Measurements from ENCODE around the gene POU4F1.

The POU4F1 gene

DNA sequence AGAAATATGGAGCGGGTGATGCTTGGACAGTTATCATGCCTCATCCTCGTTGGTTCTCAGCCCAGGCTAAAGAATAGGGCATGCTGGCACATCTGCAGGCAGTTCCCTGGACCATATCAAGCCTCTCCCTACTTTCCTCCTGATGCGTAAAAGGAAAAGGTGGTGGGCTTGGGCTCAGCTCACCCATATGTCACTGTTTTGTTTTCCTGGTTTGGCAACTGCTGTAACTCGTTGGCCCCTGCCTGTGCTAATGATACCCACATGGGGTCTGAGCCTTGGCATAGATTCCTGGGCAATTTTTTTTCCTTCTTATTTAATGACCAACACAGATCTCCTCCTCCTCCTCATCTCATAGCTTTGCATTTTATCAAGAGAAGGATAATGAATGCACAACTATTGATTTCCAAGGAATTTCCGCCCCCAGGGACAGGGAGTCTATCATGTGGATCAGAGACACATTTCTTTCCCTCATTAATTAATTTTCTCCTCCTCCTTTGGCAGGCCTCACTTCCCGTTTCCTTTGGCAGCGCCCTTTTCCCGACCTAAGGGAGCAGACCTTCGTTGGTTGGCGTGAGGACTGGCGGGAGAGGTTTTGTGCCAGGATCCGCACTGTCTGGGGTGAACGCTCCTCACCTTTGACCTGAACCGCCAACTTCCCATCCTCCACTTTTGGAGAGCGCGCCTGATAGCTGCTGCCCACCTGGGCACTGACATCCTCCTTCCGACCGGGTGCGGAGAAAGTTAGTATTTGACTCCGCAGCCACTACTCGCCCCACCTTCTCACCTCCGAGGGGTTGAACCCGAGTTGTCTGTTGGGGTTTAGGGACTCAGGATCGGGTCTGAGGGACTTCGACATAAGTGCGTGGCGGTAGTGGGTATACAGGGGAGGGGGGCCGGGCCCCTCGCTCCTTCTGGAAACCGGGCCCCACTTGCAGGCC, 3.4 kb upstream of the POU4F1 start:
- DNase-seq: no peak

DNA sequence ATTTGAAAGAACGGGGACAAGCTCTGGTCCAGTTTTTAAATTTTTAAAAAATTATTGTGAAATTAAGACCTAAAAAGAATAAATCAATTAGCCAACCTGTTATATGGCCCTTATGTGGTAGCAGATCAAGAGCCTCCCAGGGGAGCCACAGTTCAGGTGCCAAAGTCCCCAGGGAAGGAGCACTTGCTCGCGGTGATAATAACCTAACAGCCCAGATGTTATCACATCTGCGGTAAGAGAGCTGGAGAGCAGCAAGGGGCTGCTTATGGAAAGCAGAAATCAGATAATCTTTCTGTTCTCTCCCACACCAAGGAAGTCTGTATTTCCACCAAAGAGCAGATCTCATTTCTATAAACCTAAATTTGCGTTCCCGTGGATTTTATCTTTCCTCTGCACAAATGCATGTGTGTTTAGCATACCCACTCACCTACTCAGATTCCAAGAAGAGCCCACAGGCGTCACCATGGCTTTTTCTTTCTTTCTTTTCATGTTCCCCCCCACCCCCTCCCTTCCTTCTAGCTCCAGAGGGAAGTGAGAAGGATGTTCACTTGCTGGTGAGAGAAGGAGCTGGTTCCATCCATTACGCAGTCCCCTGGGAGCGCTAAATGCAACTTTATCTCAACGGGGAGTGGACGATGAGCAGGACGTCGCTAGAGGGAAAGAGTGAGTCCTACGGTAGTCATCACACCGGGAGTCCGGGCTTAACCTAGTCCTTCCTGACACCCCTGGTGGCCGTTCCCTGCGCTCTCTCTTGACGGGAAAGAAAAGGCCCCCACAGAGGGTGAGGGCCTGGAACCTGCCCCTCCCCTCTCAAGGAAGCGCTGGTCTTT, 1.6 kb upstream of the POU4F1 start:
- DNase-seq: no peak

DNA sequence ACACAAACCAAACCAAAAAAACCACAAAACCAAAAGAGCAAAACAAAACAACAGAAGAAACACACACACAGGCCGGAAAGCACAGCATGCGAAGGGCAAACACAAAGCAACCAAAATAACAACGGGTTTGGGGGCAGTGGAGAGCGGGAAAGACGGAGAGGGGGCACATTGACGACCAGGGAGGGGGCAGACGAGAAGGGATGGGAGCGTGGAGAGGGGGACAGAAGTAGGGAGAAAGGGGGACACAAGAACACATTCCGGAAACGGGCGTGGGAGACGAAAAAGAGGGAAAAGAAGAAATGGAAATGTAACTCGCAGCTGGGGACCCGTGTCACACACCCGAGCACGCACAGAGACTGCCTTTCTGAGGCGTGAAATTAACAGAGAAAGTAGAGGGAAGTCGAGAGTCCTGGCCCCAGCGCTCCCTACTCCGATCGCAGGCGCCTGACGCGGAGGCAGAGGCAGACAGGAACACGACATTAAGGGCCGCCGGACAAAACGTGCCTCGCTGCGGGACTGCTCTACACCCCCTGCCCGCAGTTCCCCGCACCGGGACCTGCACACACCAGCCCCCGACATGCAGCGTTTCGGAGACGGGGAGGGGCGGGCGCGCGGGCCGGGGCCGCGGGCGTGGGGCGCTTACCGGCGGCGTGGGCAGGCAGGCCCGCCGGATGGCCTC, 652 bp downstream of the POU4F1 start:
- no peak for DNase-seq

DNA sequence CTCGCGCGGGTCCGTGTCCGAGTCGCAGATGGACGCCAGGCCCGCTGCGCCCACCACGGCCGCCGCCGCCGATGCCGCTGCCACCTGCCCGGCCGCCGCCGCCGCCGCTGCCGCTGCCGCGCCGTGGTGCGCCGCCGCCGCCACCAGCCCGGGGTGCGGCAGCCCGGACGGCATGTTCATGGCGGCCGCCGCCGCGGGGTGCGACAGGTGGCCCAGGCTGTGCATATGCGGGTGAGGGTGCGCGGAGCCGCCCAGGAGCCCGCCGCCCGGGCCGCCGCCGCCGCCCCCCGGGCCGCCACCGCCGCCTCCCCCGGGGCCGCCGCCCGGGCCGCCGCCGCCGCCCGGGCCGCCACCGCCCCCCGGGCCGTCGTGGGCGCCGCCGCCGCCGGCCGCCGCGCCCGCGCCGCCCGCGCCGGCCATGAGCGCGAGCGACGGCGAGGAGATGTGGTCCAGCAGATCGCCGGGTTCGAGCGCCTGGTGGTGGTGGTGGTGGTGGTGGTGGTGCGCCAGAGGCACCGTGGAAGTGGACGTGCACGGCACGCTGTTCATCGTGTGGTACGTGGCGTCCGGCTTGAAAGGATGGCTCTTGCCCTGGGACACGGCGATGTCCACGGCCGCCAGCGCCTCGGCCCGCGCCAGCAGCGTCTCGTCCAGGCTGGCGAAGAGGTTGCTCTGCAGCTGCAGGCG, 1.3 kb downstream of the POU4F1 start:
- DNase-seq: no peak

DNA sequence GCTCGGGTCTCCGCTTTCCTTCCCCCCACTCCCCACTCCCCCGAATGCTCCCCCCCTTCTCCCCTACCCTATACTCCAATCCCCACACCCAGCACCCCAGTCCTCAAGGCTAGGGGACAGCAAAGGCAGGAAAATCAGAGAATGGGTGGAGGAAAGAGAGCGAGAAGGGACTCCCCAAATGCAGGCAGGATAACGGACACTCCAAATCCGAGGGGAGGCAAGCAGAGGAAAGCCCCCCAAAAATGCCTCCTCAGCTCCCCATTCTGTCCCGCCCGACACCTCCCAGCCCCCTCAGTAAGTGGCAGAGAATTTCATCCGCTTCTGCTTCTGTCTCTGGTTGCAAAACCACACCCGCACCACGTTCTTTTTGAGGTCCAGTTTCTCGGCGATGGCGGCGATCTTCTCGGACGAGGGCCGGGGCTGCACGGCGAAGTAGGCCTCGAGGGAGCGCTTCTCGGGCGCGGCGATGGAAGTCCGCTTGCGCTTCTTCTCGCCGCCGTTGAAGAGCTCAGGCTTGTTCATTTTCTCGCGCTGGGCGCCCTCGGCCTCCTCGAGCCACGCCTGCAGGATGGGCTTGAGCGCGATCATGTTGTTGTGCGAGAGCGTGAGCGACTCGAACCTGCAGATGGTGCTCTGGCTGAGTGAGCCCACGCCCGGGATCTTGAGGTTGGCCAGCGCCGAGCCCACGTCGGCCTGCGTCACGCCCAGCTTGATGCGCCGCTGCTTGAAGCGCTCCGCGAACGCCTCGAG, 2.1 kb downstream of the POU4F1 start:
- DNase-seq: no peak

DNA sequence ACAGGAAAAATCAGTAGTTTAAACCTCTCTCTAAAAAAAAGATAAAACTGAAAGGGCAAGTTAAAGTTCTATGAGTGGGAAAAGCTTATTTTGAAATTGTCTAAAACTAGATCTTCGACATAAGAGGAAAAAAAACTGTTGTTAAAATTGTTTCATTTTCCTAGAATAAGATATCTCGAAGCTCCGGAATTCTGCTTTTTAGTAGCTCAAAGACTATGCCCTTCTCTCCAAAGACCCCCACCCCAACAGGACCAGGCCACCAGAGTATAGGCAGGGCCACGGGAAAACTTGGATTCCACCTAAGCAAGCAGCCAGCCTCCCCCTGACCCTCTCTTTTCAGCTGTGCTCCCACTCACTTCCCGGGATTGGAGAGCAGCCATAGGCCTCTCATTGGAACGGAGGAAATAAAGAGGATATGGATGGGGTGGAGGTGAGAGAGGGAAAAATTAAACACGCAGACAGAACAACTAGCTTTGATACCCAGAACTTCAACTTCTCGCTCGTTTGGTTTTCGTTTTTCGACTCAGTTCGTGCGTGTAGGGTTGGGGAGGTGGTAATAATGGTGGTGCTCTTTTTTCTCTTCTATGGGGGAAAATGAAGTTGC, 3.0 kb downstream of the POU4F1 start:
- no peak for DNase-seq

DNA sequence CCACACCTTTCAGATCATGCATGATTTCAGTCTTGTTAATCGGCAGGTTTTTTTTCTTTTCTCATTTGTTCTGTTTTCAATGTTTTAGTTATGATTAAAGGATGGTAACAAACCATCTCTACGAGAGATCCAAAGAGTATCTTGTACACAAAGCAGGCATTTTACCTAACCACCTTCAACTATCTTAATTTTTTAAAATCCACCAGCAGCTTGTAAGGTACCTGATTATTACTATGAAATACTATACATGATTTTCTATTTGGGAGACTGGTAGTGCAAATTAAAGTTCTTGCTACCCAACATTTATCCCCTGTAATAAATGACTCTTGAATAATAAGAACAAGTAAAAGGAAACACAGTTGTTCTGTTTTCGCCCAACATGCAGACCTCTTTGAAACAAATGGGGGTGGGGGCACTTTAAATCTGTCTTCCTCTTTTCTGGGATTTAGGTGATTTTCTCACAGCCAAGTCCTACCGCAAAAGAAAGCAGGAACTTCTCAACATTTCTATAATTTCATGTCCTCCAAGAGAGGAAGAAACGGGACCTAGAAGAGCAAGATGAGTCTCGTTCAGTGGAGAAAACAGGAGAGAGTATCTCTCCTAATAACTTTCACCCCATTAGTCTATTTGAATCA, 3.6 kb downstream of the POU4F1 start:
- DNase-seq: no peak

DNA sequence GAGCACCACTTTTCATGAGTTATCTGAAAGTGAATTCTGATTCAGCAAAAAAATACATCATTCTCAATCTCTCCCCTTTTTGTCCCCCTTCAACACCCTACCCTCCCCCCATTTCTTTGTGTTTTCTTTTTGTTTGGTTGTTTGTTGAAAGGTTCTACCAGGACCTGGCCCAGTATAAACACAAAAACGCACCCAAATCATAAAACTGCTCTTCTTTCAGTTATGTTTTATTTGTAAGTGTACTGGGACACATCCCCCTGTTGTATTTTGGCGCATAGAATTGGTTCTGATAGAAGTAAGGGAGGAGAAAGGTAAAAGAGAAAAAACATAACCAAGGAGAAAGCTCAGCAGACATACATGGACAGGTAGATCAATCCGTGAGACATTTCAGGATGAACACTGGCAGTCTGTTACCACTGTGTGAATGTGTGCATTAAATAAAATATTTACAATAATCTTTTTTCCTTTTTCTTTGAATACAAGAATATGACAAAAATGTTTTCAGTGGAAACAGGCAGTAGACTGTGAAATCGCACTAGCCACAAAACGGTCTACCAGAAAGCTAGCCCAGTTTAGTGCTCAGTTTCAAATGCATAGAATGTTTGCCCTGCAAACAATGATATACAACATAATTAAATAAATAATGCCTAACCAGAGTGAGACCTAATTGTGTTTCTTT, 4.2 kb downstream of the POU4F1 start:
- no peak for DNase-seq

DNA sequence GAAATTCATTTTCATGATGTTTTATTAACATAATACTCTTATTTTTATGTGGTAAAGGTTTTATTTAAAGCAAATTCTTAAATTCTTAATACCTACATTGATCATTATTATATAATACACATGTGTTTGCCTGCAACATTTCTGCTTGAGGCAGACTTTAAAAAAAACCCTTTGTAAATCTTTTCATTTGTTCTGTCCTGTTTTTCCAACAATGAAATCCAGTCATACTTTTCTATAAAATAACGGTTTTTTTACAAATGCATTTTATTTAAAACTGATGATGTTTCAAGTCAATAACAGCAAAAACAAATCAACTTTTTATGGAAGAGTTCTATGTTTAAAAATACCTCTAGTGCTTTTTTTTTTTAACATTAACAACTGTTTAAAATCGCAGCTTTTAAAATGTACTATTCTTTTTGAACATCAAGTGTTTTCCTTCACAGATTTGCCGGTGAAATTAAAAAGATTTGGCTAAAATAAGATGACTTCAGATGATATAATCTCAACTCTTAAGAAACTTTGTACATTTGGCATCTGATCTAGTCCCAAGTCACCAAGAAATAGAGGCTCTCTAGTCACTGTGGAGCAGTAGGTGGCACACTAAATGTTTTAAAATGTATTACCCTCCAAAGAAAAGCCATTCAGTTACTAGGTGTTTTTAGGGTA, 5.1 kb downstream of the POU4F1 start:
- no peak for DNase-seq

DNA sequence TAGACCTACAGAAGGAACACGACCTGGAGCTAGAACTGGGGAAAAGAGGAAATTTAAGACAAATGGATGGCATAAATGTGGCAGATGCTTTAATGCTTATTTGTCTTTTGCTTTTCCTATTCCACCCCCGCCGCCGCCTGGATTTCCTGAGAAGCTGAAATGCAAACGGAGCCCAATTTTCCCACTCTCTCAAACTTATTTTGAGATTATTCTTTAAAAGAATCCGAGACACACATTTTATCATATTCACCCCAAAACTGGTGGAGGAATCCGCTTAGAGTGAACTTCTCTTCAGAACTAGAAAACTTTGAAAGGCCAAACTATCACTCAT, 5.8 kb downstream of the POU4F1 start:
- no peak for DNase-seq

DNA sequence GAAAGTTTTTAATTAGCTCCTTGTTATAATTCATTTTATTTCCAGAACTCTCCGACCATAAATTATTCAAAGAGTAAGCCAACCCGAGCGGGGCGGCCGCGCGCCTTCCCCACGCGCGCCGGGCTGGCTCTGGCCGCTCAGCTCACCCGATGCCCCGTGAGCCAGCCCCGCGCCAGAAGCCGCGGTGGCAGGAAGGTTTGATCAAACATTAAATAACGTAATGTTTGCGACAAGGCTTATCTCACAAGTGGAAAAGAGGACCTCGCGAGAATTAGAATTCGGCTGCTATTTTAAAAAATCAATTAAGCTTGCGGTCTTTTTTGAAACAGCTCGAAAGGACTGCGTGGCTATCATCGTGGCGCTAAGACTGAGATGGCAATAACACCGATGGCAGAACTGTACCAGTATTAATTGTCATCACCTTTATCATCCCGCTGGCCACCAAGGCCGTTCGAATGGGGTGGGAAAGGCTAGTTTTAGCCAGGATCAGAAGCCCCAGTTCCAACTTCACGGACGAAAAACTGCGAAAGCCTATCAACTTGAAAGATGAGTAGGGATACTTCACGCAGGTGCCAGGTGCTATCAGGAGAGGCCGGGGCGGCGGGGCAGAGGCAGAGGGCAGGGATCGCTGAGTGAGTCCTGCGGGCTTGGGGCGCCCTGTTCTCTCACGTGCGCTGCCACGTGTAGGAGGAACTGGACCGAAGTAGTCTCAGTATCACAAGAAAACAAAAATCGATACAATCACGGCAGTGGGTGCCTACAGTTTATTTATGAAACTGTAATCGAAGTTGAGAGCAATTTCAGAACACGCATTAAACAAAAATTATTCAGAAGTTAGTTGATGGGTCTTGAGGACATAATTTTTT, 6.4 kb downstream of the POU4F1 start:
- no peak for DNase-seq

DNA sequence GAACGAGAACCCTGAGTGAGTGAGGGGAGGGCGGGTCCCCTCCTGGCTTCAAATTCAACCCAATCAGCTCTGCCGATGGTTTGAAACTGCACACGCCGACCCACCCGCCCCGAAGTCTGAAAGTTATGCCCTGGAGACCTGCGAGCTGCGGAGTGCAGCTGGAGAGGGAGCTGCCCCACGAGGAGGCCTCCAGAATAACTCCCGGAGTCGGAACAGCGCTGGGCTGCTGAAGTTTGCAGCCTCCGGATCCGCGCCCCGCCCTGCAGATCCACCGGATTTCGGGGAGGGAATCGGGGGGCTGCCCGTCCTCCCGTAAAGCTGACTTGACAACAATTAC, 7.0 kb downstream of the POU4F1 start:
- DNase-seq: no peak

DNA sequence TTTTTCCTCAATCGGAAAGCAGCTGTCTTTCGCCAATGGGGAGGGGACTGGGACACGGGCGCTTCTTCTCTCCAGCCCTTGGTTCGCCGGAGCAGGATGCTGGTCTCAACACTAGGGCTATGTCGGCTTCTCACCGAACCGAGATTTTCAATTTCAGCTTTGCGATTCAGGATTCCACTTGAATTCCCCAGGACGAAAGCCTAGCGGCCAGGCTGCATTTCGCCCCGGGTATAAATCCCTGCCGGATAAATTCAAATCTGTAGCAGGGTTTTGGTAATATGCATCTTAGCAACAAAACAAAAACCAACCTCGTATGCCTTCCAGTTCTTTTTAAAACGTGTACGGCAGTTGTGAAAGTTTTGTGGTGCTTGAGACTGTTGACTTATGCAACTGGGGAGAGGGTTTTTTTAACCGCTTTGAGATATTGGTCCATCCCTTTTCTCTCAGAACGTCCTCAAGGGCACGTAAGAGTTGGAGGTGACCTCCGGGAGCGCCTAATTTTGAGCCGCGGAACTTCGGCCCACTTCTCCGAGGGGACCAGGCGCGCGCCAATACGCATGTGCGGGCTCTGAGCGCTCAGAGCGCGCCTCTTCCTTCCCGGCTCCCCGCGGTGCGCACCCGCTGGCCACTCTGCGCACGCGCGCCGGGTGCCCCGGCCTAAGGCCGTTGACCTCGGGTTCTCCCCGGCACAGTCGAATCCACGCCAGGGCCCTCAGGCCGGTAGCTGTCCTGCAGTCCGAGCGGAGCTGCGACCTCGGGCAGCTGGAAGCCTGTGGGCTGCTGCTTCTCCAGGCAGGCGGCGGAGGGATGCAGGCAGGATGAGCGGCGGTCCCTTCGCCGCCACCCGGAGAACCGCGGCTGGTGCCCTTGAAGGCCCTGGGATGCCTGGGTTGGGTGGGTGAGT, 7.6 kb downstream of the POU4F1 start:
- no peak for DNase-seq

DNA sequence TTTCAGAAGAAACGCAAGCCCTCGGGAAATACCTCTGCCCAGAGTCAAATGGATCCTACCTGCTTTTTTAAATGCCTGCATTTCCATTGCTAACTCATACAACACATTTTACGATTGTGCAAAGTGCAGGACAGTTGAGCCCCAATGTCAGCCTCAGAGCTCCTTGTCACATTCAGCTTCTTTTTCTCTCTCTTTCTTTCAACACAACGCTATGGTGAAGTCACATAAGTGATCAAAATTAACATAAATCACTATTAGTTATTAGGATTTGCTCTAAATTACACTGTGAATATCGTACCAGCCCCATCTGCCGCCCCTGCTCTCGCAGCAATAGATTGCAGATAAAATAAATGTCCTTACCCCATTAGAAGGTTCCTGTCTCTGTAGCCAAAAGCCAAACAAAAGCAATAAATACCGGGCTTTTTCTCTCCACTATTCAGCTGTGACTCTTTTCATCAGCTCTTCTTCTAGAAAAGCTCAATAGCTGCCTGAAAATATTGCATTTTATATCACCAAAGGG, 8.8 kb downstream of the POU4F1 start:
- DNase-seq: no peak

DNA sequence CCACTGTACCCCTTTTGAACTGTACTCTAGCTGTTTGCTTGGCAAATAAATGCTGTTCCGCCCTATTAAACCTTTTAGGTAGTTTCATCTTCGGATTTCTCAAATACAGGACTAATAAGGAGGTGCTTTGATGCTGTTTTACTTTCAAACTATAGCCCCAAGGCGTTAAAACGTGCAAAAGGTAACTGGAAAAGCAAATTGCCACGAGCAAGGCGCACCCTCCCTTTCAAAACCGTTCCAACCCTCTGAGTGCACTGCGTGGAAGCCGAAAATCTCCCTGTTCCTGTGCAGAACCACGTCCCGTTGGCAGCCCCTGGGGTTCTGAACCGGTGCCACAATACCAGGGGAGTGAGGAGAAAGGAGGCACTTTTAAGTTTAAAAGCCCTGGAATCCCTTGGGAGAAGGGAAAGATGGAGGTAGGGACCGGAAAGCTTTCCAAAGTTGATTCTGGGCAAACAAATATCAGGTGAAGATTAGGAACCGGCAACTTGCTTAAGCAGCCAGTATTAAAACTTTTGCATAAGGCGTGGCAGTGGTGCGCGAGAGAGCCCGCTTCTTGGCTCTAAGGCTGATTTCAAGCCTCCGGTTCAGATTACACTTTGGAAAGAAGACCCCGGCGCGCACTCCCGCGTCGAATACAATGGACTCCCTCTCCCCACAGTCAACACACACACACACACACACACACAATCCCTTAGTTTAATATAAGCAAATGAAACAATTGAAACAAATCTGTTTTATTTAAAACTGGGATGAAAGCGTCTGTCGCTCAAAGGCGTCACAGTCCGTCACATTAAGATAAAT, 9.5 kb downstream of the POU4F1 start:
- no peak for DNase-seq

DNA sequence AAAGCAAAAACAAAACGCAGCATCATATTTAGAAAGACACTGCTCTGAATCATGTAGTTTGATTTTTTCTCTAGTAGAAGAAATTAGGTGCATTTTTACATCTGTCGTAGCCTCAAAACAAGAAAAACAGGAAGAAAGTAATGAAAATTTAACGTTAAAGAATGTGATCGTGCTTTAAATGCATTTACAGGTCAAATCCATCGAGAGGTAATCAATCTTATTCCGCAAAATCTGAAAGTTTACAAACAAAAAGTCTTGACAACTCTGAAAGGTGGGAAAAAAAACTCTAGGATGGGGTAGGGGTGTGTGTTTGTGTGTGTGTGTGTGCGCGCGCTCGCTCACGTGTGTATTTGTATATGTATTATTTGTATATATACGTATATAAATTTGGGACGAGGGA, 10.2 kb downstream of the POU4F1 start:
- DNase-seq: no peak

DNA sequence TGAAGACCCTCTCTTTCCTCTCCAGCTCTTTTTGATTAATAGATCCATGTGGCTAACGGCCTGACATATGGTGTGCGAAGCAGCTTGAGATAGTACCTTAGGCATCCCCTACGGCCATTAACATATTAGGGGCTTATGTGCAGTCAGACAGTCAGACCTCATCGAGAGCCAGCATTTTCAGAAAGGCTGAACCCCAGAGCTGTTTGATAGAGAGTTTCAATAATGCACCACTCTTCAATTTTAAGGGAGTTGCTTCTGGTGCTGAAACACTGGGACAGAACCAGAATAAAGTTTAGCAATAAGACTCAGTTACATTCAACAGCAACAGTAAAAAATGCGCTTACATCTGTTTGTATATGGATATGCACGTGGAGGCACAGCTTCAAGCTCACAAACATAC, 10.8 kb downstream of the POU4F1 start:
- no peak for DNase-seq

Data from CD4-positive, alpha-beta T cell treated with Interleukin-1 beta for 1 hour (primary cell).